Activated CD4-positive, alpha-beta T cell treated with anti-CD3 and anti-CD28 coated beads for 36 hours (primary cell): ENCODE results near the gene NAA25. TPM values are rescaled to one million over a fixed set of nuclear protein-coding genes. Genes with fewer than 3 reads are reported as not detected.
A peak's percentile ranks its signal among the peaks of the same experiment; 100 is the strongest.

ENCODE experiments used
- ATAC-seq: fragments of 200-7000 bp; cut with Tn5 transposase; one replicate; pipeline ENCODE4 v1.10.0; 2021; ENCODE audit warnings: mild to moderate bottlenecking, moderate library complexity
- CTCF ChIA-PET: fragments of 350-600 bp; sonication (Branson Sonifier 250); formaldehyde crosslinking; loops from one replicate; lab custom pipeline; 2021; ENCODE audit warnings: antibody characterized with exemption; lab: Charles Lee
- POLR2A ChIA-PET: fragments of 350-600 bp; sonication (Branson Sonifier 250); formaldehyde crosslinking; loops from one replicate; lab custom pipeline; 2021; ENCODE audit warnings: antibody characterized with exemption, inconsistent platforms; lab: Charles Lee
- DNase-seq: peaks from one replicate; pipeline ENCODE4 v3.0.0-alpha.2; 2020
- H3K27ac Mint-ChIP-seq: one replicate; pipeline ENCODE4 v1.8.0; 2021; ENCODE audit warnings: mixed read lengths
- H3K27me3 Mint-ChIP-seq: one replicate; pipeline ENCODE4 v1.8.0; 2021; ENCODE audit warnings: mixed read lengths
- H3K36me3 Mint-ChIP-seq: one replicate; pipeline ENCODE4 v1.8.0; 2021; ENCODE audit warnings: low read depth, mixed read lengths
- H3K4me1 Mint-ChIP-seq: one replicate; pipeline ENCODE4 v1.8.0; 2021; ENCODE audit warnings: mixed read lengths
- H3K4me3 Mint-ChIP-seq: one replicate; pipeline ENCODE4 v1.8.0; 2021; ENCODE audit warnings: mild to moderate bottlenecking, moderate library complexity, mixed read lengths
- H3K9me3 Mint-ChIP-seq: one replicate; pipeline ENCODE4 v1.8.0; 2021; ENCODE audit warnings: low read depth, mixed read lengths
- intact Hi-C, 2 experiments: fragments of 100-400 bp; cut with DNase I in 1 of 2; cut with micrococcal nuclease in 1 of 2; formaldehyde crosslinking; loops; one replicate each; pipeline versions ENCODE4 v1.14.2 to v1.15.1; 2022 to 2024; cut with DNase I, micrococcal nuclease
- total RNA-seq, 2 experiments: library from RNA; stranded (reverse); gene quantifications; one replicate each; pipeline ENCODE4 v1.2.3, GENCODE V29; 2021

Gene NAA25
- total RNA-seq, 2 experiments from 2014 or later = 50.9 to 58.5 TPM

GRCh38 chr12:112131686-112132085 lies 23.1 kb upstream of the NAA25 start:
- Mint-ChIP-seq H3K36me3 (peaks cover 26% of the 10 kb centered on the region), H3K4me3 (peak overlapping the region; percentile 51), H3K27me3 (no peaks in the 10 kb centered on the region), H3K27ac (peak overlapping the region; percentile 91), H3K9me3 (no peaks in the 10 kb centered on the region), H3K4me1 (peaks cover 51% of the 10 kb centered on the region)
- intact Hi-C loops = loop anchor here (2.0 to 5.0 kb wide), 2 partner anchors 251 to 289 kb away; partner anchors contain the start of genes HECTD4 (in 1 of the 2) and MAPKAPK5 (in 1 of the 2)
- ChIA-PET POLR2A (interaction anchor here (0.9 kb wide), 1 partner anchor 35 kb away, joined by 4 read pairs; no protein-coding TSS in a partner anchor), CTCF (interaction anchor here (0.7 to 2.2 kb wide), 8 partner anchors 13 to 247 kb away, joined by 3 to 9 read pairs (median 4); partner anchors contain the start of gene NAA25)
- DNase-seq = no peak
- no peak for ATAC-seq

- peak; percentile 73 for ATAC-seq
- peak overlapping the region; percentile 51 for H3K4me3 Mint-ChIP-seq
These were observed 21.9 kb upstream of the NAA25 start for GRCh38 chr12:112130441-112130998.

GRCh38 chr12:112126911-112127310 lies 18.3 kb upstream of the NAA25 start:
- Mint-ChIP-seq H3K4me1 (peaks cover 50% of the 10 kb centered on the region), H3K27me3 (no peaks in the 10 kb centered on the region)
- POLR2A ChIA-PET = interaction anchor here (0.7 to 3.4 kb wide), 6 partner anchors 14 to 1385 kb away, joined by 3 to 20 read pairs (median 6); no protein-coding TSS in a partner anchor

More at GRCh38 chr12:112130441-112130998, 21.9 kb upstream of the NAA25 start:
- H3K36me3 Mint-ChIP-seq = peaks cover 28% of the 10 kb centered on the region
- no peaks in the 10 kb centered on the region for H3K27me3 Mint-ChIP-seq
- CTCF ChIA-PET = interaction anchor here (0.7 to 1.9 kb wide), 10 partner anchors 8 to 191 kb away, joined by 3 to 9 read pairs (median 3); partner anchors contain the start of gene NAA25
- peak overlapping the region; percentile 91 for H3K27ac Mint-ChIP-seq
- peaks cover 56% of the 10 kb centered on the region for H3K4me1 Mint-ChIP-seq
- H3K9me3 Mint-ChIP-seq = no peaks in the 10 kb centered on the region
- DNase-seq = no peak
- POLR2A ChIA-PET = interaction anchor here (1.0 to 1.6 kb wide), 4 partner anchors 18 to 55 kb away, joined by 4 to 7 read pairs (median 5); partner anchors contain the start of gene NAA25
- intact Hi-C loops = loop anchor here (1.0 to 5.0 kb wide), 8 partner anchors 22 to 288 kb away; partner anchors contain the start of genes ERP29 (in 1 of the 2), HECTD4 (in 1 of the 2), MAPKAPK5 (in 1 of the 2) and NAA25 (in 1 of the 2)

GRCh38 chr12:112126000-112126438 lies 17.4 kb upstream of the NAA25 start:
- H3K4me3 Mint-ChIP-seq = peak overlapping the region; percentile 83
- H3K36me3 Mint-ChIP-seq = peaks cover 9% of the 10 kb centered on the region
- DNase-seq (peak; percentile 13), ATAC-seq (no peak)
- POLR2A ChIA-PET = interaction anchor here (0.6 to 3.4 kb wide), 10 partner anchors 13 to 131 kb away, joined by 3 to 20 read pairs (median 4); partner anchors contain the start of genes ERP29 and TMEM116
- H3K9me3 Mint-ChIP-seq = no peaks in the 10 kb centered on the region
- CTCF ChIA-PET = interaction anchor here (1.2 to 1.6 kb wide), 3 partner anchors 13 to 112 kb away, joined by 3 to 5 read pairs (median 4); no protein-coding TSS in a partner anchor
- H3K4me1 Mint-ChIP-seq = peaks cover 42% of the 10 kb centered on the region
- intact Hi-C loops = loop anchor here (1.0 to 5.0 kb wide), 9 partner anchors 17 to 529 kb away; partner anchors contain the start of genes ERP29 (in 2 of the 2), TMEM116 (in 2 of the 2), ACAD10 (in 1 of the 2) and ATXN2 (in 1 of the 2)
- H3K27me3 Mint-ChIP-seq = no peaks in the 10 kb centered on the region
- peak overlapping the region; percentile 78 for H3K27ac Mint-ChIP-seq

More at GRCh38 chr12:112126911-112127310, 18.3 kb upstream of the NAA25 start:
- intact Hi-C loops = loop anchor here (5.0 kb wide), 4 partner anchors 50 to 530 kb away; partner anchors contain the start of genes ACAD10 (in 1 of the 2), ATXN2 (in 1 of the 2), BRAP (in 1 of the 2) and ERP29 (in 1 of the 2)
- H3K36me3 Mint-ChIP-seq = peaks cover 15% of the 10 kb centered on the region
- CTCF ChIA-PET = interaction anchor here (0.6 to 1.6 kb wide), 3 partner anchors 12 to 447 kb away, joined by 3 to 5 read pairs (median 3); no protein-coding TSS in a partner anchor
- ATAC-seq (no peak), DNase-seq (no peak)
- no peaks in the 10 kb centered on the region for H3K9me3 Mint-ChIP-seq
- H3K4me3 Mint-ChIP-seq = peak overlapping the region; percentile 83
- H3K27ac Mint-ChIP-seq = peak overlapping the region; percentile 78

- CTCF ChIA-PET = interaction anchor here (0.6 to 1.9 kb wide), 8 partner anchors 9 to 1233 kb away, joined by 3 to 10 read pairs (median 4); partner anchors contain the start of gene NAA25
- H3K4me1 Mint-ChIP-seq = peaks cover 38% of the 10 kb centered on the region
- H3K4me3 Mint-ChIP-seq = peak within 1 kb of the TSS; percentile 83
- H3K9me3 Mint-ChIP-seq = no peaks in the 10 kb centered on the region
- ATAC-seq (peak; percentile 99), DNase-seq (peak; percentile 99)
- peak within 1 kb of the TSS; percentile 82 for H3K27ac Mint-ChIP-seq
- no peaks in the 10 kb centered on the region for H3K27me3 Mint-ChIP-seq
- intact Hi-C loops = loop anchor here (1.0 to 5.0 kb wide), 9 partner anchors 16 to 528 kb away; partner anchors contain the start of genes ERP29 (in 2 of the 2), TMEM116 (in 2 of the 2), ACAD10 (in 1 of the 2) and ATXN2 (in 1 of the 2)
- H3K36me3 Mint-ChIP-seq = peaks cover 7% of the 10 kb centered on the region
- POLR2A ChIA-PET = interaction anchor here (0.5 to 3.4 kb wide), 11 partner anchors 8 to 458 kb away, joined by 3 to 20 read pairs (median 4); partner anchors contain the start of genes ERP29 and TMEM116
These were observed 16.8 kb upstream of the NAA25 start, which contains the start of gene TRAFD1 for GRCh38 chr12:112125250-112125999. TRAFD1 (plus strand) TSS chr12:112125560; CDS start chr12:112130523, 4,963 bp downstream.

GRCh38 chr12:112124918-112125249 lies 16.3 kb upstream of the NAA25 start:
- Mint-ChIP-seq H3K9me3 (no peaks in the 10 kb centered on the region), H3K36me3 (peaks cover 7% of the 10 kb centered on the region), H3K4me1 (peaks cover 36% of the 10 kb centered on the region), H3K4me3 (peak overlapping the region; percentile 83), H3K27ac (no peak overlapping the region), H3K27me3 (no peaks in the 10 kb centered on the region)
- CTCF ChIA-PET = interaction anchor here (0.7 to 1.9 kb wide), 5 partner anchors 8 to 111 kb away, joined by 3 to 10 read pairs (median 3); partner anchors contain the start of gene NAA25
- ATAC-seq (no peak), DNase-seq (no peak)
- intact Hi-C loops = loop anchor here (1.0 to 5.0 kb wide), 9 partner anchors 16 to 528 kb away; partner anchors contain the start of genes ERP29 (in 2 of the 2), TMEM116 (in 2 of the 2), ACAD10 (in 1 of the 2) and ATXN2 (in 1 of the 2)
- POLR2A ChIA-PET = interaction anchor here (0.5 to 3.4 kb wide), 8 partner anchors 8 to 457 kb away, joined by 3 to 20 read pairs (median 4); partner anchors contain the start of genes ERP29 and TMEM116

GRCh38 chr12:112122823-112123690 lies 14.5 kb upstream of the NAA25 start:
- Mint-ChIP-seq H3K4me1 (peaks cover 22% of the 10 kb centered on the region), H3K27ac (no peak overlapping the region), H3K36me3 (peaks cover 7% of the 10 kb centered on the region), H3K27me3 (no peaks in the 10 kb centered on the region), H3K4me3 (no peak overlapping the region), H3K9me3 (no peaks in the 10 kb centered on the region)
- CTCF ChIA-PET = interaction anchor here (0.7 to 1.1 kb wide), 3 partner anchors 10 to 281 kb away, joined by 3 read pairs; no protein-coding TSS in a partner anchor
- DNase-seq = no peak
- POLR2A ChIA-PET = interaction anchor here (0.6 to 0.9 kb wide), 3 partner anchors 11 to 19 kb away, joined by 3 read pairs; no protein-coding TSS in a partner anchor
- intact Hi-C loops = no loop called here
- no peak for ATAC-seq

GRCh38 chr12:112121780-112122565 lies 13.4 kb upstream of the NAA25 start:
- no peak for DNase-seq
- ATAC-seq = no peak
- POLR2A ChIA-PET = interaction anchor here (0.7 kb wide), 1 partner anchor 10 kb away, joined by 3 read pairs; no protein-coding TSS in a partner anchor
- peaks cover 4% of the 10 kb centered on the region for H3K36me3 Mint-ChIP-seq
- CTCF ChIA-PET = interaction anchor here (0.7 to 1.0 kb wide), 2 partner anchors 9 to 280 kb away, joined by 3 read pairs; no protein-coding TSS in a partner anchor
- intact Hi-C loops = no loop called here
- H3K4me3 Mint-ChIP-seq = no peak overlapping the region
- no peaks in the 10 kb centered on the region for H3K9me3 Mint-ChIP-seq
- H3K27me3 Mint-ChIP-seq = no peaks in the 10 kb centered on the region
- H3K27ac Mint-ChIP-seq = no peak overlapping the region
- H3K4me1 Mint-ChIP-seq = peaks cover 13% of the 10 kb centered on the region

- no peak for ATAC-seq
- Mint-ChIP-seq H3K4me3 (no peak overlapping the region), H3K27me3 (no peaks in the 10 kb centered on the region), H3K27ac (no peak overlapping the region), H3K9me3 (no peaks in the 10 kb centered on the region), H3K36me3 (no peaks in the 10 kb centered on the region), H3K4me1 (peaks cover 10% of the 10 kb centered on the region)
- DNase-seq = no peak
- ChIA-PET POLR2A (no interaction called here), CTCF (no interaction called here)
- intact Hi-C loops = no loop called here
These were observed 9.1 kb upstream of the NAA25 start for GRCh38 chr12:112117685-112118084.
